D721Med (cell line): ENCODE results near the gene ZKSCAN1.

Experiments
- DNase-seq: peaks from one replicate; pipeline ENCODE4 v3.0.0; 2011; ENCODE audit warnings: low spot score; ENCODE audit not compliant: insufficient read length
- FAIRE-seq: peaks from 2 replicates; lab custom pipeline; 2011; peaks lifted over from hg19 to GRCh38; lab: Jason Lieb, UNC
- CTCF ChIP-seq: IDR thresholded peaks from 2 replicates; pipeline ENCODE4 v1.5.1; 2012; ENCODE audit warnings: mild to moderate bottlenecking, control low read depth; ENCODE audit not compliant: insufficient read depth; ENCODE audit errors: missing control alignments

Gene ZKSCAN1

GRCh38 chr7:100071018-100071723, 55.8 kb downstream of the ZKSCAN1 start:
- DNase-seq (no peak), FAIRE-seq (no peak)
- TF ChIP-seq CTCF, result no peak

GRCh38 chr7:100072462-100072861, 57.1 kb downstream of the ZKSCAN1 start:
- TF ChIP-seq CTCF, result no peak
- DNase-seq (no peak), FAIRE-seq (no peak)

- TF ChIP-seq CTCF, result no peak
- DNase-seq, result no peak
- no peak for FAIRE-seq
These were observed 59.4 kb downstream of the ZKSCAN1 start for GRCh38 chr7:100074841-100075240.

GRCh38 chr7:100075418-100075817, 60.0 kb downstream of the ZKSCAN1 start:
- FAIRE-seq, result no peak
- TF ChIP-seq CTCF, result no peak
- no peak for DNase-seq

- FAIRE-seq (no peak), DNase-seq (no peak)
- TF ChIP-seq CTCF, result no peak
These were observed 61.8 kb downstream of the ZKSCAN1 start for GRCh38 chr7:100077205-100077604.

GRCh38 chr7:100079024-100079560, 63.7 kb downstream of the ZKSCAN1 start:
- TF ChIP-seq CTCF, result no peak
- FAIRE-seq, result no peak

GRCh38 chr7:100080907-100081534, 65.6 kb downstream of the ZKSCAN1 start:
- FAIRE-seq, result no peak
- TF ChIP-seq CTCF, result no peak
- DNase-seq, result no peak

More at GRCh38 chr7:100079024-100079560, 63.7 kb downstream of the ZKSCAN1 start:
- DNase-seq, result no peak
